WTC11 (cell line): ENCODE measurements around the gene PDF.

ENCODE experiments used
- ZNF232 ChIP-seq: sonication (generic); formaldehyde crosslinking; IDR thresholded peaks from 2 replicates; pipeline ENCODE4 v1.8.0; 2022; ENCODE audit warnings: mild to moderate bottlenecking, missing genetic modification reagents
- TF ChIP-seq, protein P1 (sequence below): fragments of 200-600 bp; IDR thresholded peaks from 2 replicates; pipeline ENCODE4 v1.8.0; 2022; ENCODE audit warnings: antibody characterized with exemption

DNA sequence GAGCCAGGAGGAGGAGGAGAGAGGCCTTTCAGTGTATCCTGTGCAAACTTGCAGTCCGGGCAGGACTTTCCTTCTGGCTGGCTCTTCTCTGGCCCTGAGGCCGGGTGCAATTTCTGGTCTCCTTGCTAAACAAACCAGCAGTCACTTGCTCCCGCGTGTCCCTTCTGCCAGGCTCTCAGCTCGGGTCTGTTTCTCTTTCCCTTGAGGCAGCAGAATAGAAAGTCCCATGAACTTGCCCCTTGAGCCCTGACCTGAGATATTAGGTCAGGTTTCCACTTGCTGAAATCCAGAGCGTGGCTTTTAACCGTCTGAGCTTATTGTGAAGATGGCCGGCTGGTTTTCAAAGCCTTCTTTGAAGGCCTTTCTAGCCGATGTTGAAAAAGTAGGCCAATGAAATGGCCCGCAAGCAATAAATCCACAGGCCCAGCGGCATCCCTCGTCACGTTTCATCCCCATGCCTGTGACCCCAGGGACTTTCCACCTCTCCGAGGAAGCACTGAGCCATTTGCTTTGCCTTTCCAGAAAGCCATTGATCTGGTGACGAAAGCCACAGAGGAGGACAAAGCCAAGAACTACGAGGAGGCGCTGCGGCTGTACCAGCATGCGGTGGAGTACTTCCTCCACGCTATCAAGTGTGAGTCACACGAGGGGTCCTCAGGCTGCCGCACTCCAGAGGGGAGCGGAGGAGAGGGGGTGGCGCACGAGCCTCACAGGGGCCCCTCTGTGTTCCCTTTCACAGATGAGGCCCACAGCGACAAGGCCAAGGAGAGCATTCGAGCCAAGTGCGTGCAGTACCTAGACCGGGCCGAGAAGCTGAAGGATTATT is 14.7 kb downstream of the PDF start:
- TF ChIP-seq, protein P1, sequence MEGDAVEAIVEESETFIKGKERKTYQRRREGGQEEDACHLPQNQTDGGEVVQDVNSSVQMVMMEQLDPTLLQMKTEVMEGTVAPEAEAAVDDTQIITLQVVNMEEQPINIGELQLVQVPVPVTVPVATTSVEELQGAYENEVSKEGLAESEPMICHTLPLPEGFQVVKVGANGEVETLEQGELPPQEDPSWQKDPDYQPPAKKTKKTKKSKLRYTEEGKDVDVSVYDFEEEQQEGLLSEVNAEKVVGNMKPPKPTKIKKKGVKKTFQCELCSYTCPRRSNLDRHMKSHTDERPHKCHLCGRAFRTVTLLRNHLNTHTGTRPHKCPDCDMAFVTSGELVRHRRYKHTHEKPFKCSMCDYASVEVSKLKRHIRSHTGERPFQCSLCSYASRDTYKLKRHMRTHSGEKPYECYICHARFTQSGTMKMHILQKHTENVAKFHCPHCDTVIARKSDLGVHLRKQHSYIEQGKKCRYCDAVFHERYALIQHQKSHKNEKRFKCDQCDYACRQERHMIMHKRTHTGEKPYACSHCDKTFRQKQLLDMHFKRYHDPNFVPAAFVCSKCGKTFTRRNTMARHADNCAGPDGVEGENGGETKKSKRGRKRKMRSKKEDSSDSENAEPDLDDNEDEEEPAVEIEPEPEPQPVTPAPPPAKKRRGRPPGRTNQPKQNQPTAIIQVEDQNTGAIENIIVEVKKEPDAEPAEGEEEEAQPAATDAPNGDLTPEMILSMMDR = no peak
- TF ChIP-seq ZNF232 (CRISPR knock-in tag) = no peak
